GM18517 (cell line): ENCODE data around the gene NRG3.

Source experiments
- ATAC-seq: cut with Tn5 transposase; IDR thresholded peaks from one replicate; pipeline ENCODE4 v1.9.1; 2021; ENCODE audit warnings: mild to moderate bottlenecking, moderate library complexity; ENCODE audit not compliant: unreplicated experiment

Gene NRG3

DNA sequence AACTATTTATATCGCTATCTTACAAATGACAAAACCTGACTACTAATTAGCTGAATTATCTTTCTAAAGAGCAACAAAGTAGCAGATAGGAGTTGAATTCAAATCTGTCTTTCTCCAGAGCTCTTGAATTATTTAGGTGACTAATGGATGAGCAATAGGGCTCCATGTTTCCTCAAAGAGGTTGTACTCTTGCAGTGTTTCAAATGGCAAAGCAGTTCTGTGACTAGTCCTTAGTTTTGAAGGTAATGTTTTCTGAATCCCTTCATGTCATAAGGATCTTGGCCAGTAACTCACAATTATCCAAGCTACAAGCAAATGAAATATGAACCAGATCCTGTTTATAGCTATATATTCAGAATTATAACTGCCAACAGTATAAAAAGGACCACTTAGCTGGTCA is 999.7 kb downstream of the NRG3 start:
- no peak for ATAC-seq

DNA sequence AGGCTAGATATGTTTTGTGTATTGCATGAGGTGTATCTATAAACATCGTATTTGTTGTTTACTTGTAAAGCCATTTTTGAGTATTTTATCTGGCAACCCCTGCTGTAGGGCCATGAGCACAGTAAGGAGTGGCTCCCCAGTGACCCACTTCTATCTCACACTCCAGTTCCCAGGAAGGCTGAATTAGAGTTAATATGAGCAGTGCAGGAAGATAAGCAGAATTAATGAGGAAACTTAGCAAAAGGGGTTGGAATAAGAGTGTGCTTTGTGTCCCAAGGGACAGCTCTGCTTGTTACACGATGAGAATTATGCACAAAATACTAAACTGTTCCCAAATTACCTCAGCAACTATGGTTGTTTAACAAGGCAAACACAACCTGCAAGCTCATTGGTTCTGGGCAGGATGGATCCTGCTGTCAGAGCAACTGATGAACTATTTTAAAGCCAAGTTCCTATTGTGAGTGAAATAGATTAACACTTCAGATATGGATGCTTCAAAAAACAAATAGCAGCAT is 1005.8 kb downstream of the NRG3 start:
- ATAC-seq, result no peak

DNA sequence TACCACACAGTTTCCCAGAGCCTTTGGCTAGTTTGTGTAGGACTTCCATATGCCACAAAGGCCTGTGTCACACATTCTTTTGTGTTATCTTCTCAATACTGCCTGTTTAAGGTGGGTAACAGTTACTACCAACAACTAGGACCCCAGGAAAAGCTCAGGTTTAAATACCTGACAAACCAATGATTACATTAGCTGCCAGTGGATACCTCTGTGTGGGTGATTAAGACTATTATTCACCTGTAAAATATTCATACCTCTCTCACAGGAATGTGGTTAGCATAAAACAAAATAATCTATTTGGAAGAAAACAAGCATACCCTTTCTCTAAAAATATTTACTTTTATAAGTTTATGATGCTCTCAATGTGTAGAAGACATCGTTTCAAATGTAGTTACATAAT is 1007.7 kb downstream of the NRG3 start:
- ATAC-seq, result no peak

DNA sequence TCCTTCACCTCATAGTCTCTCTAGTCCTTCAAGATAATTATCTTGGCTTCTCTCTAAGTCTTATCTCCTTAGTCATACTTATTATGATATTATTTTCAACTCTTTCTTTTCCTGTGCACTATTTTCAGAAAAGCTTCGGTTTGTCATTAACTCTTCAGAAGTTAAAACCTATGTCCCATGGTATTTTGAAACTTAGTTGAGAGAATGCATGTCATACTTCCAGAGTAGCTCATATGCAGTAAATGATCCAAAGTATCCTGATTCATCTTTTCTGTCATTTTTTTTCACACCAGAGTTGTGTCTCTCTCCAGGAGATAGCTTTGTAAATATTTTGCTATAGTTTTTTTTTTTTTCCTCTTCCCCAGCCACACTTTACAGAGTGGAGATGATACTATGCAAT is 1008.6 kb downstream of the NRG3 start:
- no peak for ATAC-seq

DNA sequence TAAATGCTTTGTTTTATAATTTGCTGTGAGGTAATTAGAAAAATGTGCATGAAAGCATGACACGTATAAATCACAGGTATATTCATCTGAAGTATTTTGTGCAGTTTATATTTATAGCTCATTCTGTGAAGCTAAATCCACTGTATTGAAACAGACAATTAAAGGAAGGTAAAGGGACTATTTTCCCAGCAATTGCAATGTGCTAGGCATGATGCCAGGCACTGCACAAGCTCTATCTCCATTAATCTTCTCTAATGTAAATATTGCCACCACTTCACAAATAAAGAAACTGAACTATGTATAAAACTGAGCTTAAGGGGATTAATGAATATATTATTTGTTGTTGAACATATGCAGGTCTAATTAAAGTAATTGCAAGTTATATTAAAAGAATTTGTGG is 1012.5 kb downstream of the NRG3 start:
- ATAC-seq, result no peak

DNA sequence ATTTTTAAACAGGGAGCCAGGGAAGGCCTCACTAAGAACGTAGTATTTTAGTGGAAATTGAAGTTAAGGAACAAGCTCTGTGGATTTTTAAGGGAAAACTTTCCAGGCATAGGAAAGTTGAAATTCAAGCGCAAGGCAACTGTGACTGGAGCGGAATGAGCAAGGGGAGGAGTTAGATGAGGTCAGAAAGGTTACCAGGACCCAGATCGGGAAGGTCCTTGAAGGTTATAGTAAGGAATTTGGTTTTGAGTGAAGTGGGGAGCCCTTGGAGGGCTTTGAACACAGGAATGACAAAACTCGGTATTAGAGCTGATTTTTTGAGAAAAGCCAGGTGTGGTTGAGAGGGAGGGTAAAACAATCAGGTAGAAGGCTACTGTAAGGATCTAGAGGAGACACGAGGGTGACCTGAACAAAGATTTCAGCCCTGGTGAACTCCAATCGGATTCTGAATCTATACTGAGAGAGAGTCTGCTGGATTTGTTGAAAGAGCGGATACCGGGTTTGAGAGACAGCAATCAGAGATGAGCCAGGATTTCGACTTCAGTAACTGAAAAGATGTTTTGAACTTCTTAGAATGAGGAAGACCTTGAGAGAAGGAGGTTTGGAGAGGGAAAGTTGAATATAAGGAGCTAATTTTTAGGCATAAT is 1013.9 kb downstream of the NRG3 start:
- ATAC-seq, result no peak

DNA sequence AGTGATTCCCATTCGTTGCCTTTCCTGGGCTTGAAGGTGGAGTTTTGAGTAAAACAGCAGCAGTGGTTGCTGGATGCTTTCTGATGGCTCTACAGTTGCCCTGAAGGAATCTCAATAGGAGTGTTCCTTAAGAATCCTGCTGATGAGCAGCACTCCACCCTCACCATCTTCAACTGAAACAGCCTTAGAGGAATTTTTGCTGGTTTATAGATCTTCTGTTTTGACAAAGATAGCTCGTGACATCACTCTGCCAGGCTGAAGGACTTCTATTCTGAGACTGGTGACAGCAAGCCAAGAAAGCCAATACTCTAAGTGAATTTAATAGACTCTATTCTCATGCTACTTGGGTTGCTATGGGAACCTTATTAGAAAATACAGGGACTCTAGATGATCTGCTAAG is 1014.7 kb downstream of the NRG3 start:
- ATAC-seq, result no peak

DNA sequence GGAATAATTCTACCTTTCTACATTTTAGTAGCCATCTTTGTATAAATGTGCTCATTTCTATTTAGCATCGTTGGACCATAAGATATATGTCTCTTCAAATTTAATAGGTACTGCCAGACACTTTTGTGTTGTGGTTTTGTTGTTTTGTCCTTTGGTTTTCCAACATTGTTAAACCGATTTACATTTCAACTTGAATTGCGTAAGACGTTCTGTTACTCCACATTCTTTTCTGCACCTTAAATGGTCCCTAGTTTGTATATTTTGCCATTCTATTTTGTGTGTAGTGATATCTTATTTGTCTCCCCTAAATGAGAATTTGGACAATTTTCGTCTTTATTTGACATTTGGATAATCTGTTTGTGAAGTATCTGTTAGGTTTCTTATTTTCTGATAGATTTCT is 1015.6 kb downstream of the NRG3 start:
- no peak for ATAC-seq

DNA sequence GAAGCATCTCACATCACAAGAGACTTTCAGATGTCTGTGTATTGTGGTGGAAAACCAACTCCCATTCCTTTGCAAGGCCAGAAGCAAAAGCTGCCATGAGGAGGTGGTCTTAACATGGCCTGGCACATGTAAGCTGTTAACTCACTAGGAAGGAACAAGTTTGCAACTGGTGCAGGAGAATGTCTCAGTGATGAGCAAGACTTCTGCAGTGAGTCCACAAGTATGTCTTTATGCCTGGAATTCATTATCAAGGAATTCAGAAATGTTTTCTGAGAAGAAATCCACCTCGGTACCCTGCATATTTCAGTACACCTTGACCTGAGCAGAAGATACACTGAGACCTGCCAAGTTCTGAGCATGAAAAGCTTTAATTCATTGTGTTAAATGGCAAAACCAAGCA is 1033.1 kb downstream of the NRG3 start:
- no peak for ATAC-seq

GRCh38 chr10:82908751-82909150 is 1033.8 kb downstream of the NRG3 start:
- no peak for ATAC-seq

GRCh38 chr10:82910301-82910700 is 1035.3 kb downstream of the NRG3 start:
- ATAC-seq, result no peak

GRCh38 chr10:82914655-82915136 is 1039.7 kb downstream of the NRG3 start:
- ATAC-seq, result no peak

GRCh38 chr10:82916941-82917340 is 1041.9 kb downstream of the NRG3 start:
- no peak for ATAC-seq

DNA sequence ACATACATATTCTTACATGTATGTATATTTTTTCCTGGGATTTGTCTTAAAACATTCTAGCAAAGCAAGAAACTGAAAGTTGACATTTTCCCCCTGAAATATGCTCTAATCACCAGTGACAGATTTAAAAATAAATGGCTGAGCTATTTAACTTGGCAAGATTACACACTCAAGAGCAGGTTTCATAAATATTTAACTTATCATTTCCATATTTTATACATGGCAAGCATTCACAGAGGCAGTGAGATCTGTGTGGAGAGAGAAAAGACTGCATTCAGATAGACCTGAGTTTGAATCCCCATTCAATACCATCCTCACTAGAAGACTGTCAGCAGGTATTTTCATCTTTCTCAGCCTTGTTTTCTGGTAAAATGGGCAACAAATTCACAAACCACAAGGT is 1043.0 kb downstream of the NRG3 start:
- ATAC-seq, result no peak

GRCh38 chr10:82922046-82922445 is 1047.1 kb downstream of the NRG3 start:
- peak; percentile 62 for ATAC-seq

GRCh38 chr10:82922755-82923154 is 1047.8 kb downstream of the NRG3 start:
- no peak for ATAC-seq

GRCh38 chr10:82924711-82925110 is 1049.7 kb downstream of the NRG3 start:
- ATAC-seq, result no peak

- peak; percentile 67 for ATAC-seq
These were observed 1050.6 kb downstream of the NRG3 start for GRCh38 chr10:82925547-82925946.

DNA sequence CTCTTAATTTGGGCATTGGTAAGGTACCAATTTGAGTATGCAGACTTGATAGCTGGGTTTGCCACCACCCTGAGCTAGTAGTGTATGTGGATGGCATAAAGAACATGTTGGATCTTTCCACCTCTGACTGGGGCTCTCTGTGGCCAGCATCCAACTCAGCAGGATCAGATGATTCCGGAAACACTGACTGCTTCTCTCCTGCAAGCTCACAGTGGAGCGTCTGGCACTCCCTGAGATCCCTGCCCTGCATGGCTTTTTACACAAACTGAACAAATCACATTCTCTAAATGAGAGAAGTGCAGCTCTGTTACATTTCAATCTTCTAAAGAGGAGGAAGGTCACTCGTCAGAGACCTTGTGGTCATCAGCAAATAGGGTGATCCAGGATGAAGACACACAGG is 1057.5 kb downstream of the NRG3 start:
- ATAC-seq, result no peak

DNA sequence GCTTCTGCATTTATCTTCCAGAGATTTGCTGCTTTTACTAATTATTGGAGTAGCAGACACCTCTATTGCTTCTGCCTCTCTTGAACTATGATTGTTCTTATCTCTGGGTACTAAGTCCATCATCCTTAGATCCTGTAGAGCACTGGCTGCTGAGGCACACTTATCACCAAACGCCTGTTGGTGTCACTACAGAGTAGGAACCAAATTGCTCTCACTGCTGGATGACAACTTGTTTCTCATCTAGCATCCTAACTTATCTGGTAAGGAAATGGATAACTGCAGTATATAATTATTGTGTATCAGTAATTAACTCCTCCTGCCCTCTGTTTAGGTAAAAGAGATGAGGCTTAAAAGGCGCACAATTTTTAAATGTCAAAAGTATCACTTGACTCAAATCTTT is 1059.4 kb downstream of the NRG3 start:
- ATAC-seq, result no peak

GRCh38 chr10:82934947-82935346 is 1060.0 kb downstream of the NRG3 start:
- no peak for ATAC-seq

GRCh38 chr10:82938331-82938730 is 1063.3 kb downstream of the NRG3 start:
- ATAC-seq, result no peak
